ENCODE data around the gene VWA3B.
"Not testable (repeated sequence)": the region's sequence is repeated elsewhere in the genome, so short reads cannot be mapped to it uniquely, and the experiment has no call there.

The VWA3B gene

GRCh38 chr2:98298683-98299164, 211.8 kb downstream of the VWA3B start:
- no peak for DNase-seq (ENCODE audit: low read depth in 3 of 3)

GRCh38 chr2:98299211-98299905, 212.4 kb downstream of the VWA3B start:
- DNase-seq (ENCODE audit: low read depth in 3 of 3) = no peak

DNA sequence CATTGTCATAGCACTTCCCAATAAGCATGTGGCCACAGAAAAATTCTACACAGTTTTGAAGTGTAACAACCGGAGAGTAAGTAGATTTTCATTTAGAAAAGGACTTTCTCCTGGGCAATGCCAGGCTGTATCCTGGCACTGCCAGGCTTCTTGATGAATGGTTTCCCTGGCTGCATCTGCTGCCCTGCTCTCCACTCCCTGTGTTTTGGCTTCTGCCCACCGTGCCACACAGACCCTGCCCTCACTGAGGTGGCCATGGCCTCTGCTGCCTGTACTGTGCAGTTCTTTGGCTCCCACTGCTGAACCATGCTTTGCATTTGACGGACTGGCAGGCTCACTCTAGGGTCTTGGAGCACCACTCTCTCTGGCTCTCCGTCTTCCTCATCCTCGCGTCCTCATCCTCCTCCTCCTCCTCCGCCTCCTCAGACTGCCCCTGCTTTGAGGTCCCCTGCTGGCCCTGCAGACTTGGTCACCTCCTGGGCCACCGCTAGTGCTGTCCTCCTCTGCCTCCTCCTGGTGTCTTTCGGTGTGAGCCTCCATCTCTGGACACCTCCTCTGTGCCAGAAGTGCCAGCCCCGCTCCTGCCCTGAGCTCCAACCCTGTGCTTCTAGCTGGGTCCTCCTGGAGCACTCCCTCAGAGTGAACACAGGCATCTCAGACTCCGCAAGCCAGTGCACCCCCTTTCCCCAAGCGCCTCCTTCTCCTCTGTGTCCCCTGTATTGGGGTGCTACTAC, 213.3 kb downstream of the VWA3B start:
- no peak for DNase-seq (ENCODE audit: low read depth in 3 of 3)

DNA sequence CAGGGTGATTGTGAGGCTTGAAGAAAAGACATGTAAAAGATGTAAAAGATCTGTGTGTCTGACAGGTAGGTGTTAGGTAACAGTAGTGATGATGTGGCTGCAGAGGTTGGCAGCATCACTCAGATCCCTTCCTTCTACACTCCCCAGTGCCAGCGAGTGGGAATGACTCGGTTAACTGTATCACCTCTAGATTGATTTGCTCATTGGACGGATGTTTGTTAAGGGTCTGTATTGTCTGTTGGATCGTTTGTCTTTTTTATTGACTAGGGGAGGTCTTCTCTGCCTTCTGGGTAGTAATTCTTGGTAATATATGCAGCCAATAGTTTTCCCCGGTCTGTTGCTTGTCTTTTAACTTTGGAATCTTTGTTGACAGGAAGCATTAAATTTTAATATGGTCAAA, 214.5 kb downstream of the VWA3B start:
- no peak for DNase-seq (ENCODE audit: low read depth in 3 of 3)

DNA sequence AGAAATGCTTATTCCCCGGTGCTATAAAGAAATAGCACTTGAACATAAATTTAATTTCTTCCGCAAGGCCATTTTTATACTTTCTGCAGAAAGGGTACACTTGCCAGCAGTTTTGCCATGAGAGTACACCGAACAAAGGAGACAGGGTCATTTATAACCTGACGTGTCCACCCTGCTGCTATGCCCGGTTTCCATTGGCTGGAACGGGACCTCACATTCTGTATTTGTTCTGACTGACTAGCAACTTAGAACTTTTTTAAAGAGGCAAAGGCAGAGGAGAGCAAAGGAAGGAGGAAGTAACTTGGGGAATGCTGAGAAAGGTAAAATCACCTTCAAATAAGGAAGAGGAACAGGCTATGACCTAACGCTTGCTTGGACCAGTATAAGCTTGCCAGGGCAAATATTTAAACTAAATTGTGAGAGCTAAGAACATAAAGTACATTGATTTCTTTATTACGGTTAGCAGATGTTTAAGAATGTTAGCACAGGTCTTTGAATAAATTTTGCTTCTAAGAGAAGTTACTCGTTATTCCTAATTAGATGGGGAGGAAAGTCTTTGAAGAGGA, 220.2 kb downstream of the VWA3B start:
- not testable (repeated sequence) for DNase-seq (ENCODE audit: low read depth in 3 of 3)

DNA sequence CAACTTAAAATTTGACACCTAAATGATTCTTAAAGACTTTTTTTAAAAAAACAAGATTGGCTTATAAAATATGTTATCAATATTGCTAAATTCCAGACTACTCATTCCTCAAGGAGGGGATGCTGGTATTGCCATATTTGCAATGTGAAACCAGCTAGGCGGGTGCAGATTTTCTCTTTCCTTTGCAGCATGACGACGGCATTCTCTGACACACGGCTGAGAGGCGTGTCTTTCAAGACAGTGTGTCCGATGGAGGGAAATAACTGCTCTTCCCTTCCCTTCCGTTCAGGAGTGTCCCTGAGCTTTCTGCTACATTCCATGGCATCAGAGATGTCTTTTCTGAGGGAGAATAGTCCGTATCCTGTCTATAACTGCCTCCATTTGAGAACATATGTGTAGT, 221.1 kb downstream of the VWA3B start:
- DNase-seq (ENCODE audit: low read depth in 3 of 3) = no peak

GRCh38 chr2:98308532-98308931, 221.6 kb downstream of the VWA3B start:
- no peak for DNase-seq (ENCODE audit: low read depth in 3 of 3)

DNA sequence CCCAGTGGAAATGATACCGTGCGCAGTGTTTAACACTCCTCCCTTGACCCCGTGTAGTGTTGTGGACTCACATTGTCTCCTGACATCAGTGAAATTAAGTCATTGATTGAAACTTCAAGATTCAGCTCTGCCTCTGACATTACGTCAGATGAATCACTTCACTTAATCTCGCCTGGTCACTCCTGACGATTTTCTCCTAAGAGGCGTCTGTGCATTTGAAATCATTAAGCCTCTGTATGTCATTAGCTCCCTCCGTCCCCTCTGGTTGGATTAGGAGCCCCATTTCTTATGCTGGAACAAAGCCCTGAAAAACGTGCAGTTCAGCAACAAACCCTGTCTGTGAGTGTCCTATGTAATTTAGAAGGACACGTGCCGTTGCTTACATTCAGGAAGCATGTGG, 222.6 kb downstream of the VWA3B start:
- no peak for DNase-seq (ENCODE audit: low read depth in 3 of 3)

DNA sequence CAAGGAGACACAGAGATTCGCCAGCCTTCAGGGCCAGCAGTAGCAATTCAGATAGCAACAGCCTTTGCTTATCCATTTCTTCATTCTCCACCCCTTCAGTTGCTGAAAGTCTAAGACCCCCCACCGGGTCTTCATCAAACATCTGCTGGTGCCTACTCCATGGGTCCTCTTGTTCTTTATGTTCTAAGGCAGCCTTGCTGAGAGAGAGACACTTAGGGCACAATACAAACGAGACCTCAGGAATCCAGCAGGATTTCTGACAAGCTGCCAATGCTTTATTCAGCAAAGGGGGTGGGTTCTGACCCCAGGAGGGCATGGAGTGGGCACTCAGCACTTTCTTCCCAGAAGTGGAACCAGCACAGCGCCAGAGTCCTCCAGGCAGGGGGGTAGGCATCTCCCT, 223.0 kb downstream of the VWA3B start:
- DNase-seq (ENCODE audit: low read depth in 3 of 3) = no peak

DNA sequence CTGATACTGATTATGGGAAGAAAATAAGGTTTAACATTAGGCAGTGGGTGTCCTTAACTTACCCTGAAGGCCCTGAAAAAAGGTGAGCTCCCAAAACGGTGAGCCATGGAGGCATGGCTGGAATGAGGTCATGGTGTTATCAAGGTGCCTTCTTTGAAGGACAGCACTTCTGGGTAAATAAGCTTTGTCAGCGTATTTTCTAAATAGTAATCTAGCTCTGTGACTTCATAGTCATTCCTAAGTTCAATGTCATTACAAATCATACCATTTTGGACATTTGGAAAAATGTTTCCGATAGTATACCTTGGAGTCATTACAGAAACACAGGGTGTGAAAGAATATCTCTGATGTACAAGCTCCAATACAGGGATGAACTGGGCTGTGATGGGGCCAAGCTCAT, 224.1 kb downstream of the VWA3B start:
- DNase-seq (ENCODE audit: low read depth in 3 of 3) = no peak

DNA sequence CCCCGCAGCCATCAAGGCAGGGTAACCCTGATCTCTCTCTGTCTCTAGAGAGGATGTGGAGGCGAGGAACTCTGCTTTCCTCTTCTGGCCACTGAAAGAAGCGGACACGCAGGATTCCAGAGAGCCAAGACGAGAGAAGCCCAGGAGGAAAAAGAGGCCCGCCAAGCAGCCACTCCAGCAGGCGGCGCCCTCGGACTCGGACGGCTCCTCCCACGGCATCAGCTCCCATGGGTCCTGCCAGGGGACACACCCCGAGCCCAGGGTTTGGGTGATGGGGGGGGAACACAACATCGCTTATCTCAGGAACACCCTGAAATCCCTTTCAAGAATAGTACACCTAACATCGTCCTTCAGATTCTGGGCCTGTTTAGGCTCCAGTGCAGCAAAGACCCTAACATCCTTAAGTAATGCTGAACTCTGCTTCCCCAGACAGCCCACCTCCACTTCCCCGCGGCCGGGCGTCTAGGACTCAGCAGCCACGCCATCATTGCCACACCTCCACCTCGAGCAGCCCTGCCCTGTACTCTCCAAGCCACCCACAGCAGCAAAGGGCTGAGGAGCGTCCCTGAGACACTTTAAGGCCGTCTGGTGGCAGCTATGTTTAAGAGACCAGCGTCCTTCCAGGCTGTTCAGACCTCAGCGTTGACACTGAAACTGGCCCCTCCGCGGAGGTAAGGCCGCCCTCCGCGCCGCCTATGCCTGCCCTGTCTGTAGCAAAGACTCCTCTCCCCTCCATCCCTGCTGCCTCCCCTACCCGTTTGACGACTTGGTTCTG, 225.0 kb downstream of the VWA3B start:
- no peak for DNase-seq (ENCODE audit: low read depth in 3 of 3)

DNA sequence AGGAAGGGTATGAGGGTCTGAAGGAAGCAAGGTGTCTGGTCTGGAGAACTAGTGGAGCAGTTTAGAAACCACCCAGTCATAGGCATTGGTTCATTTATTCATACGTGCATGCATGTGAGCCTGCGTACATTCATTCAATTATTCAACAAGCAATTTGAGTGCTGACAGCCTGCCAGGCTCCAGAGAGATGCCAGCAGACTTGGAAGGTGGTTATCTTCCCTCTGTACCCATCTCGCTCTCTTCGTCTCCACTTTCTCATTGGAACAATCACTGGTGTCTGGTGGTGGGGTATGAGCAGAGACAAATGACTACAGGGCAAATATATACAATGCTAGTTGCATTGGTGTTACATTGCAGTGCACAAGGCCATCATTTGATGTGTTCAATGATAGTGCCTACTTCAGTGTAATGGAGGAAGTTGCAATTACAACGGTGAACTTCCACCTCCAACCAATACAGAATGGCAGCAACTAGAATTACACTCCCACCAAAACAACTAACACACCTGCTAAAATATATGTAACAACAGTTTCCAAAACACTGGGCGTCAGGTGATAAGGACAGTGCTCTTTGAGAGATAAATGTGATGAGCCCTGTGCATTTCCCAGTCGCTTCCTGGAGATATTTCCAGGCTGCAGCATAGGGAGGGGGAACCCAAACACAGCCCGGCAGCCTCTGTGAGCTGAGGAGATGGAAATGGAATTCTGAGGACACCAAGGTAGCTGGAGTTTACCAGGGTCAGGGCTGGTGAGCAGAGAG, 226.7 kb downstream of the VWA3B start:
- DNase-seq (ENCODE audit: low read depth in 3 of 3) = no peak

GRCh38 chr2:98314251-98314650, 227.3 kb downstream of the VWA3B start:
- no peak for DNase-seq (ENCODE audit: low read depth in 3 of 3)

DNA sequence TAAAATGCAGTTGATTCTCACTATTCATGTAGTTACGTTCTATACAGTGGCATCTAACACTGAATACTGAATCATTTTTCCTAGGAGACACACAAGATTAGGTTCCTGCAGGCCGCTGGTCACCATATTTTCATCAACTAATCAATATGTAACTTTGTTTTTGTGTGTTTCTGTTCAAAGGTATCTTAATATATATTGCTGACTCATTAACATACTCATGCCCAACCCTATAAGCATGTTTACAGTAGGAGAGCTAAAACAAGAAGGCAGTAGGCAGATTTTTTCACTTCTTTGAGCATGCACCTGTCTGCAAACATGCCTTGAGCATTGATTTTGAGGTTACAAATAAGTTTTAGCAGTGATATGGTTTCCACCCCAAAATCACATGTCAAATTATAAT, 229.0 kb downstream of the VWA3B start:
- no peak for DNase-seq (ENCODE audit: low read depth in 3 of 3)

GRCh38 chr2:98317214-98317613, 230.2 kb downstream of the VWA3B start:
- DNase-seq (ENCODE audit: low read depth in 3 of 3) = no peak

GRCh38 chr2:98320171-98320570, 233.2 kb downstream of the VWA3B start:
- not testable (repeated sequence) for DNase-seq (ENCODE audit: low read depth in 3 of 3)

DNA sequence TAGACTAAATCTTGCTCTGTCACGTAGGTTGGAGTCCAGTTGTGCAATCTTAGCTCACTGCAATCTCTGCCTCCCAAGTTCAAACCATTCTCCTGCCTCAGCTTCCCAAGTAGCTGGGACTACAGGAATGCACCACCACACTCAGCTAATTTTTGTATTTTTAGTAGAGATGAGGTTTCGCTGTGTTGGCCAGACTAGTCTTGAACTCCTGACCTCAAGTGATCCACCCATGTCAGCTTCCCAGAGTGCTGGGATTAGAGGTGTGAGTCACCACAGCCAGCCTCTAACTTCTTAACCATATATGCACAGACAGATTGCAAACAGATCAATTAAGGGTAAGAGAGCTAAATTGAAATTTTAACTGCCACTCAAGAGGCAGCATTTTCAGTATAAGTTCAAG, 237.2 kb downstream of the VWA3B start:
- no peak for DNase-seq (ENCODE audit: low read depth in 3 of 3)

- DNase-seq (ENCODE audit: low read depth in 3 of 3) = no peak
These were observed 240.8 kb downstream of the VWA3B start for GRCh38 chr2:98327776-98328175.

DNA sequence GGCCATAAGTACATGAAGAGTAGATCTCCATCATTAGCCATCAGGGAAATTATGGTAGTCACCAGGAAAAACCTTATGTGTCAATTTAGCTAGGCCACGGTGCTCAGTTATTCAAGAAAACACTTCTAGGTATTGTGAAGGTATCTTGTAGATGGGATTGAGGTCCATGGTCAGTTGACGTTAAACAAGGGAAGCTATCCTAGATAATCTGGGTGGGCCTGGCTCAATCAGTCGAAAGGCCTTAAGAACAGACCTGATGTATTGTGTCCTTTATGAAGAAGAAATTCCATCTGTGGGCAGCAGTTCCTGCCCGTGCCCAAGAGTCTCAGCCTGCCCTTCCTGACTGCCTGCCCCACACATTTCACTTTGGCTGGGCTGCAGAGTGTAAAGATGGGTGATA, 242.6 kb downstream of the VWA3B start:
- no peak for DNase-seq (ENCODE audit: low read depth in 3 of 3)

DNA sequence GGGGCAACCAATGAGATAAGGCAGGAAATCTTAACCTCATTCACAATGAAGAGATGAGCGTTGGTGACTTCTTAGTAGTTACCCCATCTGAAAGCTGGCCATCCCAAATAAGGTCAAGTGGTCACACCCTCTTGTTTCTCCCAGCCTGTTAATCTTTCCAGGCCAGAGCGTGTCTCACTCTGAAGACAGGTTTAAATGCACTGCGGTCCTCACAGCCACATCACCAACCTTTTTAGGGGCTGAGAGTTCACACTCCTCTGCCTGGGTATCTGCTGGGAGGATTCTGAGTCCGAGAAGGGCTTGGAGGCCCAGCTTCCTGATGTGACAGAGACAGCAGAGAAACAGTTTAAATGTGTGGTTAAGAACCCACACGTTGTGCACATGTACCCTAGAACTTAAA, 246.0 kb downstream of the VWA3B start:
- no peak for DNase-seq (ENCODE audit: low read depth in 3 of 3)

- DNase-seq (ENCODE audit: low read depth in 3 of 3) = no peak
These were observed 247.0 kb downstream of the VWA3B start for GRCh38 chr2:98333922-98334321.
